Esophagus muscularis mucosa (tissue), 3 donors: ENCODE data around the gene MGME1.

Source experiments
- POLR2A ChIP-seq: fragments of 450-650 bp; IDR thresholded peaks from one replicate; pipeline ENCODE4 v1.6.1; 2017; ENCODE audit warnings: antibody characterized with exemption, moderate library complexity, mild to moderate bottlenecking, low read depth
- TF ChIP-seq, protein P1 (sequence below), 3 experiments: fragments of 200-600 bp in 2 of 3; fragments of 450-650 bp in 1 of 3; sonication (generic) in 2 of 3; IDR thresholded peaks; one replicate each; pipeline ENCODE4 v1.5.1; 2017 to 2019; ENCODE audit warnings: antibody characterized with exemption in 3 of 3, mild to moderate bottlenecking in 2 of 3, moderate library complexity in 1 of 3

DNA sequence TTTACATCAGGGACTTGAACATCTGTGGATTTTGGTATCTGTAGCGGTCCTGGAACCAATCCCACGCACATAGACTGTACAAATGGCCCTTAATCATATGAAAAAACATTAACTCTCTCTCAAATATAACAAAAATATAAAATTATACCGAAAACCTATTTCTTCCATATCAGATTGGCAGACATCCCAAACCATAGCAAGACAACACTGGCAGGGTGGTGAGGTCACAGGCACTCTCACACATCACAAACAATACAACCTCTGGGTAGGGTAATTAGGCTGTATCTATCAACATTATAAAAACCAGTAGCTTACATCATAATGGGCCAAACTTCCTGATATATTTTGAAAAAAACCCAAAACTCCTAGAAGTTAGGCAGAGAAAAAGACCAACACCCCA, 48.0 kb downstream of the MGME1 start:
- TF ChIP-seq, protein P1, sequence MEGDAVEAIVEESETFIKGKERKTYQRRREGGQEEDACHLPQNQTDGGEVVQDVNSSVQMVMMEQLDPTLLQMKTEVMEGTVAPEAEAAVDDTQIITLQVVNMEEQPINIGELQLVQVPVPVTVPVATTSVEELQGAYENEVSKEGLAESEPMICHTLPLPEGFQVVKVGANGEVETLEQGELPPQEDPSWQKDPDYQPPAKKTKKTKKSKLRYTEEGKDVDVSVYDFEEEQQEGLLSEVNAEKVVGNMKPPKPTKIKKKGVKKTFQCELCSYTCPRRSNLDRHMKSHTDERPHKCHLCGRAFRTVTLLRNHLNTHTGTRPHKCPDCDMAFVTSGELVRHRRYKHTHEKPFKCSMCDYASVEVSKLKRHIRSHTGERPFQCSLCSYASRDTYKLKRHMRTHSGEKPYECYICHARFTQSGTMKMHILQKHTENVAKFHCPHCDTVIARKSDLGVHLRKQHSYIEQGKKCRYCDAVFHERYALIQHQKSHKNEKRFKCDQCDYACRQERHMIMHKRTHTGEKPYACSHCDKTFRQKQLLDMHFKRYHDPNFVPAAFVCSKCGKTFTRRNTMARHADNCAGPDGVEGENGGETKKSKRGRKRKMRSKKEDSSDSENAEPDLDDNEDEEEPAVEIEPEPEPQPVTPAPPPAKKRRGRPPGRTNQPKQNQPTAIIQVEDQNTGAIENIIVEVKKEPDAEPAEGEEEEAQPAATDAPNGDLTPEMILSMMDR (IDR thresholded peaks at IDR 0.05), result no peak
- TF ChIP-seq POLR2A, result no peak
